H1 (cell line): Measurements from ENCODE around the gene GYPC. TPM values are rescaled to one million over a fixed set of nuclear protein-coding genes. Genes with fewer than 3 reads are reported as not detected.

Experiments used
- EP300 ChIP-seq, 2 experiments: IDR thresholded peaks; 1 replicate in 1 of 2; 2 replicates in 1 of 2; pipeline ENCODE4 v1.6.1; 2011 to 2012; ENCODE audit warnings: low read depth in 2 of 2, low read length in 2 of 2, mild to moderate bottlenecking in 2 of 2, borderline replicate concordance in 1 of 2, inconsistent platforms in 1 of 2, moderate library complexity in 1 of 2
- NANOG ChIP-seq: IDR thresholded peaks from 2 replicates; pipeline ENCODE4 v1.6.1; 2011; ENCODE audit warnings: low read length, low read depth, mild to moderate bottlenecking, inconsistent platforms; ENCODE audit not compliant: insufficient read depth, poor library complexity, severe bottlenecking
- NRF1 ChIP-seq: IDR thresholded peaks from 2 replicates; pipeline ENCODE4 v1.6.1; 2011; ENCODE audit warnings: mild to moderate bottlenecking, low read depth, low read length, improper control_type of control experiment
- SIN3A ChIP-seq, 2 experiments: IDR thresholded peaks in 1 of 2; conservative IDR thresholded peaks in 1 of 2; 2 replicates each; pipeline ENCODE4 v1.6.1; 2011 to 2012; ENCODE audit warnings: low read length in 2 of 2, improper control_type of control experiment in 1 of 2, low read depth in 1 of 2, mild to moderate bottlenecking in 1 of 2
- SUZ12 ChIP-seq: fragments of 200-600 bp; sonication (generic); IDR thresholded peaks from 2 replicates; pipeline ENCODE4 v1.6.1; 2012; ENCODE audit warnings: mild to moderate bottlenecking, inconsistent platforms, low read length, moderate library complexity, mixed read lengths
- polyA plus RNA-seq, 7 experiments: library from polyadenylated mRNA; depleted of rRNA in 3 of 7; stranded (reverse) in 5 of 7; unstranded in 2 of 7; fragments of >200 nt in 5 of 7; fragments of 200-250 nt in 2 of 7; gene quantifications; 1 replicate in 5 of 7; 2 replicates in 1 of 7; 4 replicates in 1 of 7; pipeline versions ENCODE4 v1.2.1 to v1.2.3, GENCODE V29; 2011 to 2013; ENCODE audit warnings: missing spikeins in 2 of 7, mixed read lengths in 2 of 7
- total RNA-seq: library from RNA; stranded (reverse); fragmentation: NEBNext Ultra II Directional; extraction: Animal tissue kit (Norgen Biotek cat#: 25700); gene quantifications from 2 replicates; pipeline ENCODE4 v1.2.1, GENCODE V29; 2021
- TF ChIP-seq, protein P1 (sequence below): IDR thresholded peaks from 2 replicates; pipeline ENCODE4 v1.6.1; 2012; ENCODE audit warnings: low read length, inconsistent platforms

The GYPC gene
- total and polyA plus RNA-seq, 2 of the 8 experiments (the other 6 are each of a cell fraction or from before 2014, with no cell fraction given) = 26.8 to 53.6 TPM

DNA sequence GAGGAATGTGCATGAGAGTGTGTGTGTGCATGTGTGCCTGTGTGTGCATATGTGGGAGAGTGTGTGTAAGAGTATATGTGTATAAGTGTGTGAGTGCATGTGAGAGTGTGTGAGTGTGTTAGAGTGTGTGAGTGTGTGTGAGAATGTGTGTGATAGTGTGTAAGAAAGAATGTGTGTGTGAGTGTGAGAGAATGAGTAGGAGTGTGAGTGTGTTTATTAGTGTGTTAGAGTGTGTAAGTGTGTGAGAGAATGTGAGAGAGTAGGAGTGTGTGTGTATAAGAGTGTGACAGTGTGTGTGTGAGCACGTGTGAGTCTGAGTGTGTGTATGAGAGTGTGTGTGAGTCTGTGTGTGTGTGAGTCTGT lies 21.2 kb downstream of the GYPC start (continued):
- TF ChIP-seq SIN3A (conservative IDR thresholded peaks at IDR 0.05 in 1 of 2, IDR thresholded peaks at IDR 0.05 in 1 of 2; ENCODE audit: low read depth in 1 of 2, low read length in 2 of 2) (no peak), NRF1 (no peak), NANOG (no peak), EP300 (IDR thresholded peaks at IDR 0.05; ENCODE audit: borderline replicate concordance in 1 of 2, low read depth in 2 of 2, low read length in 2 of 2) (no peak), SUZ12 (no peak)
- TF ChIP-seq, protein P1, sequence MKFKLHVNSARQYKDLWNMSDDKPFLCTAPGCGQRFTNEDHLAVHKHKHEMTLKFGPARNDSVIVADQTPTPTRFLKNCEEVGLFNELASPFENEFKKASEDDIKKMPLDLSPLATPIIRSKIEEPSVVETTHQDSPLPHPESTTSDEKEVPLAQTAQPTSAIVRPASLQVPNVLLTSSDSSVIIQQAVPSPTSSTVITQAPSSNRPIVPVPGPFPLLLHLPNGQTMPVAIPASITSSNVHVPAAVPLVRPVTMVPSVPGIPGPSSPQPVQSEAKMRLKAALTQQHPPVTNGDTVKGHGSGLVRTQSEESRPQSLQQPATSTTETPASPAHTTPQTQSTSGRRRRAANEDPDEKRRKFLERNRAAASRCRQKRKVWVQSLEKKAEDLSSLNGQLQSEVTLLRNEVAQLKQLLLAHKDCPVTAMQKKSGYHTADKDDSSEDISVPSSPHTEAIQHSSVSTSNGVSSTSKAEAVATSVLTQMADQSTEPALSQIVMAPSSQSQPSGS = no peak
